Right ventricle myocardium inferior (tissue), 1 donor: ENCODE results near the gene PITPNM3. TPM values are rescaled to one million over a fixed set of nuclear protein-coding genes. Genes with fewer than 3 reads are reported as not detected.
A peak's percentile ranks its signal among the peaks of the same experiment; 100 is the strongest.
"Not testable (repeated sequence)": the region's sequence is repeated elsewhere in the genome, so short reads cannot be mapped to it uniquely, and the experiment has no call there.

ENCODE experiments used
- ATAC-seq: fragments of 200-7000 bp; cut with Tn5 transposase; one replicate; pipeline ENCODE4 v1.9.1; 2020; ENCODE audit warnings: mild to moderate bottlenecking, moderate library complexity
- DNase-seq: peaks from one replicate; pipeline ENCODE4 v3.0.0; 2021; ENCODE audit errors: missing footprints
- intact Hi-C: fragments of 100-400 bp; cut with DNase I; formaldehyde crosslinking; loops from one replicate; pipeline ENCODE4 v1.11.0; 2022
- total RNA-seq: library from RNA; stranded (reverse); fragmentation: NEBNext Ultra II Directional; extraction: Animal tissue kit (Norgen Biotek cat#: 25700); gene quantifications from one replicate; pipeline ENCODE4 v1.2.1, GENCODE V29; 2021
- donor health status: DM: no; HTN: yes; CAD: no; lungs with severe emphysema.

The PITPNM3 gene
- total RNA-seq, 1 donor from 2014 or later = 0.46 TPM

GRCh38 chr17:6576038-6576785, 19.9 kb upstream of the PITPNM3 start:
- intact Hi-C loops = loop anchor here (5.0 kb wide), 1 partner anchor 104 kb away; no protein-coding TSS in a partner anchor
- ATAC-seq (no peak), DNase-seq (no peak)

DNA sequence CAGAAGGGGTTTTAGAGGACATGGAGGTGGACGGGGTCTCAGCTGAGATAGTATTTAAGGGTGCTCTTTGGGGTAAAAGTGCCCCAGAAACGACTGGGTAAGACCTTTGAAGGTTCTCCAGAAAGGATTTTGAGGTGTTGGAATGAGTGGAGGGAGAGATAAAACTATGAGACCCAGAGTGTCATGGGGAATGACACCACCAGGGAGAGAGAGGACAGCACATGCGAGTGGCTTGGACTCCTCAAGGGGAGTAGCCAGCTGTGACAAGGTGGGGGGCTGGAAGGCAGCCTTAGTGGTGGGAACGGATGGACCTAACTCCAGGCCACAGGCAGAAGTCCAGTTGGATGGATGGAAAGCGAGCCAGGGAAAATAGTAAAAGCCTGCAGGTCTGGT, 19.2 kb upstream of the PITPNM3 start:
- no peak for DNase-seq
- intact Hi-C loops = loop anchor here (5.0 kb wide), 1 partner anchor 103 kb away; no protein-coding TSS in a partner anchor
- ATAC-seq = no peak

GRCh38 chr17:6574687-6575595, 18.6 kb upstream of the PITPNM3 start:
- ATAC-seq (peak; percentile 77), DNase-seq (no peak)
- intact Hi-C loops = loop anchor here (5.0 kb wide), 1 partner anchor 103 kb away; no protein-coding TSS in a partner anchor

DNA sequence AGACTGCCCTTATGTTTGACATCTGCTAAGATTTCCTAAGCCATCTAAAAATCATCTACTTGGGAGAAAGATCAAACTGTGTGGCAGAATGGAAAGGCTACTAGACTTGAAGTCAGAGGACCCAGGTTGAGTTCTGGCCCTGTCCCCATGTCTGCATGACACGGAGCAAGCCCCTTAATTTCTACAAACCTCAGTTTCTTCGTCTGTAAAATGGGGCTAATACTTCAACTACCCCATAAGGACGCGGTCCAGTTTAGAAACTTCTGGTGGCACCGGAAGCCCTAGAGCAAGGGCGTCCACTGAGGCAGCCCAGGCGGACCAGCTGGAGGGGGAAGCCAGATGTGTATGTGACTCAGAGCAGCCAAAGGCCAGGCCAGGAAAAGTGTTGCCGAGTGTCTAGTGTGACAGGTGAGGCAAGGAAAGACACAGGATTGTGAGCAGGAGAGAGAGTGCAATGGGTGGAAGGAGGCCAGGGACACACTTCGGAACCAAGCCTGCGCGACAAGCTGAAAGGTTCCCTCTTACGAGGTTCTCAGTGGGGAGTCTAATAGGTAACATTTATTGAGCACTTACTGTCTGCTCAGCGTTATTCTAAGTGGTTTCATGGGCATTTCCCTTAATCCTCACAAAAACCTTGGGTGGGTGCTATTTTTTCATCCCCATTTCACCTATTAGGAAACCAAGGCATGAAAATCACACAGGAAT, 17.8 kb upstream of the PITPNM3 start:
- DNase-seq (no peak), ATAC-seq (no peak)
- intact Hi-C loops = no loop called here

GRCh38 chr17:6573495-6573894, 17.1 kb upstream of the PITPNM3 start:
- DNase-seq, intact Hi-C loops, ATAC-seq: not testable (repeated sequence)

GRCh38 chr17:6572972-6573370, 16.6 kb upstream of the PITPNM3 start:
- intact Hi-C loops = no loop called here
- ATAC-seq (no peak), DNase-seq (no peak)

- ATAC-seq (no peak), DNase-seq (no peak)
- intact Hi-C loops = no loop called here
These were observed 15.1 kb upstream of the PITPNM3 start for GRCh38 chr17:6571452-6571781.

DNA sequence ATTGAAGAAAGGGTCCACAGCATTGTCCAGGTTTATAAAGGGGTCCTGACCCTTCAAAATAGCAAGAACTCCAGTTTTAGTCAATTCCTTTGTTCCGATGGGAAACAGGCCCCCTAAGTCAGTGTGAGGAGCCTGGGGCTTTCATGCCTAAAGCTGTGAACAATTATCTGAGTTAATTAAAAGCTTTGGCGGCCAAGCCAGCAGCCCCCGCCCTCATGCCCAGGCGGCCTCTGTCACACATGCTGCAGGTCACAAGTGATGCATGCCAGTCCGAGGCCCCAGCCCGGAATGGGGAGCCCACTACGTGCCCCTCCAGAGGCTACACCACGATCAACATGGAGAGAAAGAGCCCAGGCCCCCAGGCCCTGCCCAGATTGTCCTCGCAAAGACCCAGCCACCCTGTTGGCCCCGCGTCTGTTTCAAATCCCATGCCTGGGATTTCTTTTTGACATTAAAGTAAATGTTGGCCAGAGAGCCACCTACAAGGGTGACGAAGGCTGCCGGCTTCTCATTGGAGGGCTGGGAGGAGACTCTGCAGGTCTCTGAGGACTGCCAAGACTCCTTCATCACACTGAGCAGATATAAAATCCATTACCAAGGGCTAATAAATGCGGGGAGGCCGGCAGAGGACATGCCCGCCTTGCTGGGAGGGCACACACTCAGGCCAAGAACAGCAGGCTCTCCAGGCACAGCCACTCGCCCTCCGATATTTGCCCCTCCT, 14.5 kb upstream of the PITPNM3 start:
- no peak for ATAC-seq
- DNase-seq = no peak
- intact Hi-C loops = no loop called here

DNA sequence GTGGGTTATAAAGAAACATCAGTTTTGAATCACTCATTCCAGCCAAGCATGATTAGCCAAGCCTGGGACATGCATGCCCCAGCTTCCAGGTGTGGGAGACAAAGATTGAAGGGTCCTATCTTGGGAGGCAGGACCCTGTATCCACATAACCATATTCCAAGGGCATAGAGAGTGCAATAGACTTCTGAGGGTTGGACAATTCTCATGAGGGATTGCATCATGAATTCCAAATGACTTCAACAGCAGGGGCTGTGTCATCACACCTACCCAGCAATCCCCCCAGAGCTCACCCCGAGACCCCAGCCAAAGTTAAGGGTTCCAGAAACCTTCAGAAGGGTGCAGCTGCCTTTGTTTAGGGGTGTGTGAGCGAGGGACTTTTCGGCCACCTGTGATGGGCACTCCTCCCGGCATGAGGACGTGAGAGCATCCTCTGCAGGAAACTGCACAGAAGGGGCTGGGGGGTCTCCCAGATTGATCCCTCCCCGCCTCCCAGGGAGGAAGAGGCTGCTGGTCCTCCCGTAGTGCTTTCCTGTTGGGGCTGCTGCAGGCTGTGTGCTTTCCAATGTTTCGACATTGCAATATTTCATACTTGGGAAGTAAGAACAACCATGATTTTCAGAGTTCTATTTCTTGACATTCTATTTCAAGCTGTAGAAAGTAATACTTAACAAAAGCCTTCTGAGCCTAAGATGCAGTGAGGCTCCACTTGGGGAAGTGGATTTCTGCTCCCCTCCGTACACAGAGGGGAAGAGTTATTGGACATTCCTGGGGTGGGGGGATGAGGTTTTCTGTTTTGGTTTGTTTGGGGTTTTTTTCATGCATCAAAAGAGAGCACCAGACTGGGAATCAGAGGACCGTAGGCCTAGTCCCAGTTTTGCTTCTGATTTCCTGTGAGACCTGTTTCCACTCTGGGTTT, 13.3 kb upstream of the PITPNM3 start:
- DNase-seq (no peak), ATAC-seq (no peak)
- intact Hi-C loops = no loop called here

- intact Hi-C loops = no loop called here
- no peak for ATAC-seq
These were observed 11.9 kb upstream of the PITPNM3 start for GRCh38 chr17:6568184-6568758.

GRCh38 chr17:6567528-6568183, 11.3 kb upstream of the PITPNM3 start:
- ATAC-seq = no peak
- intact Hi-C loops = no loop called here

More at GRCh38 chr17:6568184-6568758, 11.9 kb upstream of the PITPNM3 start:
- no peak for DNase-seq

GRCh38 chr17:6561446-6561845, 5.1 kb upstream of the PITPNM3 start:
- intact Hi-C loops = no loop called here
- ATAC-seq (no peak), DNase-seq (no peak)

More at GRCh38 chr17:6567528-6568183, 11.3 kb upstream of the PITPNM3 start:
- no peak for DNase-seq

- no peak for ATAC-seq
- DNase-seq = no peak
- intact Hi-C loops = no loop called here
These were observed 4.1 kb upstream of the PITPNM3 start for GRCh38 chr17:6560496-6560895.

DNA sequence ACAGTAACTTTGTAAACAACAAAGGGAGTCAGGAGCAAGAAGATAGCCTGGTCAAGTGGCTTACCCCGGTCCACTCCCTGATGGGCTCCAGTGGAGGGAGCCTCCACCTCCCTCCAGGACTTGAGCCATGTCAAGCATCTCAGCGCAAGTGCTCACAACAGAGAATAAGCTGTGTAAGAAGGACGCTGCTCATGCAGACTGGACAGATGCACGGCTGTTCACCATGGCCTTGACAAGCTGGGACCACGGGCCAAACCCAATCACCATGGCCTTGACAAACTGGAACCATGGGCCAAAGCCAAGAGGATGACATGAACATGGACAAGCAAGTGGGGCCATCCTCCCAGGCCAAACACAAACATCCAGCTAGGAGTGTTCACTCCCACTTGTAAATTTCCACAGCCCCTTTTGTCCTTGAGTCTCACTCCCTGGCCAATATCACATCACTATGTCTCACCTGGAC, 3.4 kb upstream of the PITPNM3 start:
- ATAC-seq (no peak), DNase-seq (no peak)
- intact Hi-C loops = no loop called here

DNA sequence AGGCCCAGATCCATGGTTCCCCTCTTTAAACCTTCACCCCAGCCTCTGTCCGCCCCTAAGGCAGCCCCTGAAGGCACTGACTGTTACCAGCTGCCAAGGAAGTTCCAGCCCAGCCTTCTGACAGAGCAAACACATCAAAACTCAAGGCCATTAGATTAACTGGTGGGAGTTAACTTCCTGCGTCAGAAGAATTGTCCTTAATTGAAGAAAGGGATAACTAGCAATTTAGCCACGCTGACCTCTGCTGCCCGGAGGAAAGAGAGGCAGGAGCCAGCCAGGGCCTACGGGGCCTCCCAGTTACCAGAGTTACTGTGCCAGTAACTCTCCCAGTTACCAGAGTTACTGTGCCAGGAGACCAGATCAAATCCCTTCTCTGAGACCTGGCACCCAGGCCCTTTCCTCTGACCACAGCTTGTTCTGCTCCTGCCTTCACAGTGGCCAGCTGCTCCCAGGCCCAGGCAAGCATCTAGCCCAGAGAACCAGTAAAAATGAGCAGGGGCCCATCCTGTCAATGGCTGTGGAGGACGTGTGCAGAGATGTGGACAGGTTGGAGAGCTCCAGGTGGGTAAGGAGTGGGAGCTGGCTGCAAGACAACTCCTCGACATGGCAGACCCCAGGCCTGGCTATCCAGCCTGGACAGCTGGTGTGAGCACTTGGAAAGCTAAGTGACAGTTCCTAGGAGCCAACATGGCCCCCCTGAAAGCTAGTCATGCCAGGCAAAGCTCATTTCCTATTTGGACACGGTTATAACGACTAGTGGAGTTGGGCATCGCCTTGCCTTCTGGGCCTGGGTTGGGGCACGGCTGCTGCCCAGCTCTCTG, 2.8 kb upstream of the PITPNM3 start:
- DNase-seq (no peak), ATAC-seq (no peak)
- intact Hi-C loops = no loop called here

GRCh38 chr17:6558276-6558675, 1.9 kb upstream of the PITPNM3 start:
- ATAC-seq (no peak), DNase-seq (no peak)
- intact Hi-C loops = no loop called here
